SU-DHL-6 (cell line): ENCODE data around the gene SCG2.

Experiments used
- H2AFZ ChIP-seq: fragments of 200-600 bp; sonication (generic); 2 replicates; pipeline ENCODE4 v1.6.1; 2014; ENCODE audit warnings: low read depth, mild to moderate bottlenecking, moderate library complexity, mixed read lengths, antibody characterized with exemption, low read length; ENCODE audit not compliant: severe bottlenecking
- H3F3A ChIP-seq: fragments of 200-600 bp; shearing (Covaris generic); 2 replicates; pipeline ENCODE4 v1.6.0; 2016; ENCODE audit warnings: antibody characterized with exemption, mild to moderate bottlenecking; ENCODE audit not compliant: insufficient read depth
- H3K27ac ChIP-seq: fragments of 200-600 bp; sonication (generic); 2 replicates; pipeline ENCODE4 v1.5.1; 2016; ENCODE audit warnings: low read depth, mild to moderate bottlenecking, low read length, moderate library complexity, mixed read lengths
- H3K27me3 ChIP-seq: fragments of 200-600 bp; sonication (generic), shearing (Covaris generic); 2 replicates; pipeline ENCODE4 v1.6.0; 2014; ENCODE audit warnings: mild to moderate bottlenecking, low read length
- H3K36me3 ChIP-seq: fragments of 200-600 bp; sonication (generic); 2 replicates; pipeline ENCODE4 v1.6.1; 2014; ENCODE audit warnings: mild to moderate bottlenecking, low read length, mixed read lengths
- H3K4me2 ChIP-seq: fragments of 300-600, 200-600 bp; shearing (Covaris generic), sonication (generic); 2 replicates; pipeline ENCODE4 v1.6.0; 2014; ENCODE audit warnings: low read length, low read depth, mild to moderate bottlenecking; ENCODE audit not compliant: poor library complexity, severe bottlenecking
- H3K4me3 ChIP-seq: fragments of 200-600 bp; sonication (generic); 2 replicates; pipeline ENCODE4 v1.5.1; 2014; ENCODE audit warnings: antibody characterized with exemption, low read length, mild to moderate bottlenecking, mixed read lengths; ENCODE audit not compliant: insufficient read depth, poor library complexity, severe bottlenecking
- H3K79me2 ChIP-seq: fragments of 200-600 bp; sonication (generic); 2 replicates; pipeline ENCODE4 v1.6.1; 2014; ENCODE audit warnings: mild to moderate bottlenecking, low read length, moderate library complexity; ENCODE audit not compliant: insufficient read depth
- H3K9ac ChIP-seq: fragments of 200-600 bp; sonication (generic); 2 replicates; pipeline ENCODE4 v1.7.0; 2014; ENCODE audit warnings: mild to moderate bottlenecking, low read length
- H3K9me2 ChIP-seq: fragments of 200-600 bp; sonication (generic); replicated peaks from 2 replicates; pipeline ENCODE4 v1.6.1; 2014; ENCODE audit warnings: low read length; ENCODE audit not compliant: insufficient read depth
- H3K9me3 ChIP-seq: fragments of 200-600 bp; sonication (generic); 2 replicates; pipeline ENCODE4 v1.6.1; 2014; ENCODE audit warnings: low read length, mixed read lengths; ENCODE audit not compliant: insufficient read depth
- H4K20me1 ChIP-seq: fragments of 200-600 bp; sonication (generic); 2 replicates; pipeline ENCODE4 v1.6.1; 2014; ENCODE audit warnings: low read depth, mild to moderate bottlenecking, antibody characterized with exemption, low read length, moderate library complexity, mixed read lengths
- EZH2phosphoT487 ChIP-seq: fragments of 200-600 bp; sonication (generic), shearing (Covaris generic); conservative IDR thresholded peaks from 2 replicates; pipeline ENCODE4 v1.6.1; 2018; ENCODE audit warnings: mild to moderate bottlenecking, antibody characterized with exemption, low read length, moderate library complexity, mixed read lengths
- TF ChIP-seq, protein P1 (sequence below): fragments of 200-600 bp; sonication (generic); IDR thresholded peaks from one replicate; pipeline ENCODE4 v1.5.1; 2017; ENCODE audit warnings: antibody characterized with exemption, mild to moderate bottlenecking, low read length, moderate library complexity; ENCODE audit not compliant: insufficient read depth, poor library complexity, severe bottlenecking

The SCG2 gene

DNA sequence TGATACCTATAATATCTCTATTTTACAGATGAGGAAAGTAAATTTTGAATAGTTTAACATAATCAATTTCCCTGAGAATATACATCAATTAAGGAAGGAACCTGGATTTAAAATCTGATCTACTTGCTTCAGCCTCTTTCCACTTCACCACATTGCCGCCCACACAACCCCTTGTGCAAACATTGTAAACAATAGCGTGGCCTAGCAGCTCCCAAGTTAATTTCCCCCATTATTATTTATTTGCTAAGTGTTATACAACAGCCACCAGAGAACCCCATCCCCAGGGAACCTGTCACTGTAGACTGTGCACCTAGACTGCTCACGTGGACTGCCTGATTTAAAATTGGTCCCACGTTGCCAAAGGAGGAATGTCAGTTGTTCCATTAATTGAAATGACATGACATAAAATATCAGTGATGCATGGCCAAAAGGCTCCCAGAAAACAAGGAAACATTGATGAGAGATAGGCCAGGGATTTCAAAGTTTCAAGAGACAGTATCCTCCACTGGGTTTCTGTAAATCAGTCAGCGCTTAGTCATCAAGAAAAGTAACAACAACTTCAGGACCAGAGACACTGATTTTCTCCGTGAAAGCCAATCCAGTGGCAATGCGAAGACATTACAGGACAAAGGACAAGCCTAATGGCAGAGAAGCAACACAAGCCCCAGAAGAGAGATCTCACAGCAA lies 41.3 kb downstream of the SCG2 start:
- Histone ChIP-seq H3F3A (no peaks in the 10 kb centered on the region), H3K9me3 (no peaks in the 10 kb centered on the region), H3K9ac (no peak overlapping the region), H3K9me2 (no peaks in the 10 kb centered on the region), H3K27ac (no peak overlapping the region), H3K4me3 (no peak overlapping the region), H3K79me2 (no peaks in the 10 kb centered on the region), H3K4me2 (no peak overlapping the region), H3K27me3 (no peaks in the 10 kb centered on the region), H4K20me1 (no peaks in the 10 kb centered on the region), H2AFZ (no peak overlapping the region), H3K36me3 (no peaks in the 10 kb centered on the region)
- TF ChIP-seq, protein P1, sequence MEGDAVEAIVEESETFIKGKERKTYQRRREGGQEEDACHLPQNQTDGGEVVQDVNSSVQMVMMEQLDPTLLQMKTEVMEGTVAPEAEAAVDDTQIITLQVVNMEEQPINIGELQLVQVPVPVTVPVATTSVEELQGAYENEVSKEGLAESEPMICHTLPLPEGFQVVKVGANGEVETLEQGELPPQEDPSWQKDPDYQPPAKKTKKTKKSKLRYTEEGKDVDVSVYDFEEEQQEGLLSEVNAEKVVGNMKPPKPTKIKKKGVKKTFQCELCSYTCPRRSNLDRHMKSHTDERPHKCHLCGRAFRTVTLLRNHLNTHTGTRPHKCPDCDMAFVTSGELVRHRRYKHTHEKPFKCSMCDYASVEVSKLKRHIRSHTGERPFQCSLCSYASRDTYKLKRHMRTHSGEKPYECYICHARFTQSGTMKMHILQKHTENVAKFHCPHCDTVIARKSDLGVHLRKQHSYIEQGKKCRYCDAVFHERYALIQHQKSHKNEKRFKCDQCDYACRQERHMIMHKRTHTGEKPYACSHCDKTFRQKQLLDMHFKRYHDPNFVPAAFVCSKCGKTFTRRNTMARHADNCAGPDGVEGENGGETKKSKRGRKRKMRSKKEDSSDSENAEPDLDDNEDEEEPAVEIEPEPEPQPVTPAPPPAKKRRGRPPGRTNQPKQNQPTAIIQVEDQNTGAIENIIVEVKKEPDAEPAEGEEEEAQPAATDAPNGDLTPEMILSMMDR: no peak
- no peak for TF ChIP-seq EZH2phosphoT487

DNA sequence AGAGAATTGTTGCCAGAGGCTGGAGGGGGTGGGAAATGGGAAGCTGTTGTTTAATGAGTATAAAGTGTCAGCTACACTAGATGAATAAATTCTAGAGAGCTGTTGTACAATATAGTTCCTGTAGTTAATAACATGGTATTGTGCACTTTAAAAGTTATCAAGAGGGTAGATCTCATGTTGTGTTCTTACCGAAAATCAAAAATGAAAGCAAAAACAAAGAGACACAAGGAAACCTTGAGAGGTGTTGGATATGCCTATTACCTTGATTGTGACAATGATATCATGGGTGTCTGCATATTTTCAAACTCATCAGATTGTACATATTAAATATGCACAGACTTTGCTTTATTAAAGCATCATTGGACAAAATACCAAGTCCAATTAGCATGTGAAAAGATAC lies 43.2 kb downstream of the SCG2 start:
- Histone ChIP-seq H3K36me3 (no peaks in the 10 kb centered on the region), H3K4me2 (no peak overlapping the region), H2AFZ (no peak overlapping the region), H4K20me1 (no peaks in the 10 kb centered on the region), H3K27me3 (no peaks in the 10 kb centered on the region), H3K27ac (no peak overlapping the region), H3K9me3 (no peaks in the 10 kb centered on the region), H3F3A (no peaks in the 10 kb centered on the region), H3K79me2 (no peaks in the 10 kb centered on the region), H3K9me2 (no peaks in the 10 kb centered on the region), H3K9ac (no peak overlapping the region), H3K4me3 (no peak overlapping the region)
- TF ChIP-seq, protein P1: no peak
- TF ChIP-seq EZH2phosphoT487: no peak

DNA sequence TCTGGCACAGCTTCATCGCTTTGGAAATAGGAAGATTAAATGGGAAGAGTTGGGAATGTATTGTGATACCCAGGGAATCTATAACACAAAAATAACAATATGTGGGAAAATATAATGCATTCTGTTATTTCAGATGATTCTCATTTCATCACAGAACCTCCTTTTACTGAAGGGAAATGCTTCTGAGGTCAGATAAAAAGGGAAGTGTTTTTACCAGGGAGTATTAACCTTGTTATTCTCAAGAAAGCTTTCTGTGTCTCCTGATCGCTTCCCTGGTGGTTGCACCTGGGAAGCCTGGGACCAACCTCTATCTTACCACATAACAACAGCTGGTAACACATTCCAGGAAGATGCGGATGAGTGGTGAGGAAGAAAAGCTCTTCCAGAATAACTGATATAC lies 47.2 kb downstream of the SCG2 start:
- Histone ChIP-seq H3K9me2 (no peaks in the 10 kb centered on the region), H4K20me1 (no peaks in the 10 kb centered on the region), H3K36me3 (no peaks in the 10 kb centered on the region), H3K27me3 (no peaks in the 10 kb centered on the region), H3K9me3 (no peaks in the 10 kb centered on the region), H3K79me2 (no peaks in the 10 kb centered on the region), H3K27ac (no peak overlapping the region), H3F3A (no peaks in the 10 kb centered on the region), H3K4me3 (no peak overlapping the region), H3K9ac (no peak overlapping the region), H2AFZ (no peak overlapping the region), H3K4me2 (no peak overlapping the region)
- TF ChIP-seq, protein P1: no peak
- TF ChIP-seq EZH2phosphoT487: no peak
